Neural crest cell (in vitro differentiated cells): Measurements from ENCODE around the gene CALY. TPM values are rescaled to one million over a fixed set of nuclear protein-coding genes. Genes with fewer than 3 reads are reported as not detected.
A peak's percentile ranks its signal among the peaks of the same experiment; 100 is the strongest.

Source experiments
- DNase-seq: peaks from one replicate; pipeline ENCODE4 v3.0.0; 2021; ENCODE audit warnings: low read depth, mixed read lengths, low spot score
- H3K27ac Mint-ChIP-seq: one replicate; pipeline ENCODE4 v1.8.0; 2021; ENCODE audit warnings: mild to moderate bottlenecking, mixed read lengths; ENCODE audit not compliant: unreplicated experiment
- H3K27me3 Mint-ChIP-seq: 2 replicates; pipeline ENCODE4 v1.8.0; 2021; ENCODE audit warnings: low read depth, mild to moderate bottlenecking, mixed read lengths
- H3K36me3 Mint-ChIP-seq: 2 replicates; pipeline ENCODE4 v1.8.0; 2021; ENCODE audit warnings: low read depth, mild to moderate bottlenecking, mixed read lengths
- H3K4me1 Mint-ChIP-seq: 2 replicates; pipeline ENCODE4 v1.8.0; 2021; ENCODE audit warnings: mixed read lengths
- H3K4me3 Mint-ChIP-seq: one replicate; pipeline ENCODE4 v1.8.0; 2021; ENCODE audit warnings: mild to moderate bottlenecking, mixed read lengths
- H3K9me3 Mint-ChIP-seq: 2 replicates; pipeline ENCODE4 v1.8.0; 2021; ENCODE audit warnings: mixed read lengths
- total RNA-seq: library from RNA; stranded (reverse); gene quantifications from 2 replicates; pipeline ENCODE4 v1.2.1, GENCODE V29; 2021
- TF ChIP-seq, protein P1 (sequence below): fragments of 200-600 bp; sonication (generic); conservative IDR thresholded peaks from 2 replicates; pipeline ENCODE4 v1.5.0; 2021; ENCODE audit warnings: antibody characterized with exemption, mild to moderate bottlenecking

Gene CALY
- total RNA-seq, 1 donor from 2014 or later, result 0.89 TPM

DNA sequence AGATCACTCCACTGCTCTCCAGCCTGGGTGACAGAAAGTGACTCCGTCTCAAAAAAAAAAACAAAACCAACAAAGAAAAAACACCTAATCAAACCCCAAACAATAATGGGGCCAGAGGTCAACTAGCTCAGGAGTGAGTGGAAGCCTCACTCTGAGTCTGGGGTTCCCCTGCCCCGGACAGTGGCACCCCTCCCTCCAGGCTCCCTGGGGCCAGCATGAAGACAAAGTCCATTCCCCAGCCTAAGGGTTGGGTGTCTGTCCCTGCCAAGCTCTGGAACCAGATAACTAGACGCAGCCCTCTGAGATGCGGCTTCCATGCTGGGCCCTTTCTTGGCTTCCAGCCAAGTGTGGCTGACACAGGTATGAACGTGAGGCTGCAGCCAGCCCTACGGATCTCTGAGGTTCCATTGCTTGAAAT is 22.9 kb upstream of the CALY start:
- TF ChIP-seq, protein P1, sequence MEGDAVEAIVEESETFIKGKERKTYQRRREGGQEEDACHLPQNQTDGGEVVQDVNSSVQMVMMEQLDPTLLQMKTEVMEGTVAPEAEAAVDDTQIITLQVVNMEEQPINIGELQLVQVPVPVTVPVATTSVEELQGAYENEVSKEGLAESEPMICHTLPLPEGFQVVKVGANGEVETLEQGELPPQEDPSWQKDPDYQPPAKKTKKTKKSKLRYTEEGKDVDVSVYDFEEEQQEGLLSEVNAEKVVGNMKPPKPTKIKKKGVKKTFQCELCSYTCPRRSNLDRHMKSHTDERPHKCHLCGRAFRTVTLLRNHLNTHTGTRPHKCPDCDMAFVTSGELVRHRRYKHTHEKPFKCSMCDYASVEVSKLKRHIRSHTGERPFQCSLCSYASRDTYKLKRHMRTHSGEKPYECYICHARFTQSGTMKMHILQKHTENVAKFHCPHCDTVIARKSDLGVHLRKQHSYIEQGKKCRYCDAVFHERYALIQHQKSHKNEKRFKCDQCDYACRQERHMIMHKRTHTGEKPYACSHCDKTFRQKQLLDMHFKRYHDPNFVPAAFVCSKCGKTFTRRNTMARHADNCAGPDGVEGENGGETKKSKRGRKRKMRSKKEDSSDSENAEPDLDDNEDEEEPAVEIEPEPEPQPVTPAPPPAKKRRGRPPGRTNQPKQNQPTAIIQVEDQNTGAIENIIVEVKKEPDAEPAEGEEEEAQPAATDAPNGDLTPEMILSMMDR, result no peak
- no peak for DNase-seq
- Mint-ChIP-seq H3K4me3 (peak overlapping the region; percentile 52), H3K27ac (no peak overlapping the region), H3K27me3 (no peaks in the 10 kb centered on the region), H3K9me3 (no peaks in the 10 kb centered on the region), H3K4me1 (no peaks in the 10 kb centered on the region), H3K36me3 (peaks cover 11% of the 10 kb centered on the region)

DNA sequence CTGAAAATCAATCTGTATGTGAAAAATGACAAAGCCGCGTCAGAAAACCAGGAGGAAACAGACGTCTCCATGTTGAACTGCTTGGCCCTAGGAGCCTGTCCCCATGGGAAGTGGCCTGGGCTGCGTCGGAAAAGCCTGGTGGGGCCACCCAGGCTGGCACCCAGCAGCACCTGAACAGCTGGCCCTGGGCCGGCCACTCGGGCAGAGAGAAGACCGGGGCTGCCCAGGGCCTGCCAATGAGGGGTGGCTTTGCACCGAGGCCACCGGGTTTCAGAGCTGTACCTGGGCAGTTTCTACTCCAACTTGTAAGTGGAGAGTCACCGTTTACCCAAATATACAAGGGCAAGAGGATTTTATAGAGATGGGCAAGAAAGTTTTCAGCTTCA is 22.2 kb upstream of the CALY start:
- DNase-seq, result no peak
- H3K4me3 Mint-ChIP-seq, result peak overlapping the region; percentile 51
- H3K9me3 Mint-ChIP-seq, result no peaks in the 10 kb centered on the region
- no peaks in the 10 kb centered on the region for H3K4me1 Mint-ChIP-seq
- TF ChIP-seq, protein P1, result no peak
- no peak overlapping the region for H3K27ac Mint-ChIP-seq
- H3K36me3 Mint-ChIP-seq, result peaks cover 10% of the 10 kb centered on the region
- no peaks in the 10 kb centered on the region for H3K27me3 Mint-ChIP-seq

DNA sequence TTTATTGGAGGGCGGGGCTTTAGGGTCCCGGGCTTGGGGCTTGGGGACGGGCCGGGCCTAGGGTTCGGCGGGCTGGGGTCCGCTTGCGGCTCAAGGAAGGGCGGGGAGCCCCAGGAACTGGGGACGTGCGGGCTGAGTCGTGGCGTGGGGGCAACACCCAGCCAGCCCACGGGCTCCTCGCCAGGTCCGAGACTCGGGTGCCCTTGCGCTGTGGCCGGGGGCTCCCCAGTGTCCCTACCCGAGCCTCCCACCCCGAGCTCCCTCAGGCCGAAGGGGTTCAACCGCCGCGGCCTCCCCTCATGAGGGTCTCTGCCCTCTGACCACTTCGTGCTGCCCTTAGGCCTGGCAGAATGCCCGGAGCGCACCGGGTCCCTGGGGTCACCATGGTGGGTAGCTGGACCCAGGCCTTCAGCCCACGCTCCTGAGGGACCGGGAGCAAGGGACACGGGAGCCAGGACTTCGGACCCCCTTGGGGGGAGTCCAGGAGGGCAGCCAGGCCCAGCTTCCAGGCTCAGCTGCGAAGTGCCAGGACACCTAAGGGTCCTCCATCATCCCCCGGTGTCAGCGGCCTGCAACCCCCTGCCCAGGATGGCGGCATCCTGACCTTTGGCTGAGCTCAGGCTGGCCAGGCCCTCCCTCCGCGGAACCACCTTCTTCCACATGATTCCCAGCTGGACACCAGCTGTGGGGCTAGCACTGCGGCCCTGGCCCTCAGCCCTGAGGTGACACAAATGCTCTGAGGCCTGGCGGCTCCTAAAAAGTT is 21.6 kb upstream of the CALY start:
- TF ChIP-seq, protein P1, result no peak
- Mint-ChIP-seq H3K27me3 (no peaks in the 10 kb centered on the region), H3K36me3 (peaks cover 10% of the 10 kb centered on the region), H3K4me1 (no peaks in the 10 kb centered on the region), H3K4me3 (peak overlapping the region; percentile 51), H3K9me3 (no peaks in the 10 kb centered on the region), H3K27ac (no peak overlapping the region)
- no peak for DNase-seq

DNA sequence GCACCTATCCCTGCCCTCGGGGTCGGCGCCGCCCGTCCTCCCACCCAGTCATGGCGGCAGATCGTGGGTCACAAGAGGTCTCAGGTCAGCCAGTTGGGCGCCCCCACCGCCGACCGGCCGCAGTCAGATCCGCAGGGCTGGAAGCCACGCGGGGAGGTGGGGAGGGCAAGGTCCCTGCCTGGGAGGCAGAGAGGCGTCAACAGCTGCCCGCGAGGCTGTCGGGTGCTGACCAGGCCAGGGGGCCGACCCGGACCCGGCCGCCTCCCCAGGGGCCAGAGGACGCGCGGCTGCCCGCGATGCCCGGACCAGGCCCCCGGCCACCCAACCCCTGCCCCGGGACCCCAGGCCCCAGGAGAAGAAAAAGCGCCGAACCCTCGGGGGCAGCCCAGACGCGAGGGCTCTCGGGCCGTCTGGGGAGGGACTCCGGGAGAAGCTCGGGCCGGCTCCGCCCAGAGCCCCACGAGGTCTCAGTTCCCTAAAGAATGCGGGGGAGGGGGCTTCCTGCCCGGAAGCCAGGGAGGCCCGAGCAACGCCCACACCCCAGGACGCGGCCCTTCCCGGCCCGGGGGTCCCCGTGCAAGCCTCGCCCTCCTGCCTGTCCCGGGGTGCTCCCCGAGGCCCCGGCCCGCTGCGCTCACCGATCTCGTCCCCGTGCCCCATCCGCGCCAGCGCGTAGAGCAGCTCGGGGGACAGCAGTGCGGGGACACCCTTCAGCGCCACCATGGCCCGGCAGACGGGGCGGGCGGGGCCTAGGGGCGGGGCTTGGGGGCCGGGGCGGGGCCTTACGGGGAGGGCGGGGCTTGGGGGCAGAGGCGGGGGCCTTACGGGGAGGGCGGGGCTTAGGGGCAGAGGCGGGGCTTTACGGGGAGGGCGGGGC is 20.8 kb upstream of the CALY start, which contains the start of gene FUOM:
Gene FUOM, minus strand, starts transcription at position 735 of the 877 bp plus-strand sequence. Its CDS starts 12 bp downstream, at position 723.
- TF ChIP-seq, protein P1, result no peak
- no peak within 1 kb of the TSS for H3K27ac Mint-ChIP-seq
- peak within 1 kb of the TSS; percentile 77 for H3K4me3 Mint-ChIP-seq
- no peaks in the 10 kb centered on the region for H3K4me1 Mint-ChIP-seq
- peak; percentile 61 for DNase-seq
- no peaks in the 10 kb centered on the region for H3K9me3 Mint-ChIP-seq
- no peaks in the 10 kb centered on the region for H3K27me3 Mint-ChIP-seq
- peaks cover 10% of the 10 kb centered on the region for H3K36me3 Mint-ChIP-seq

DNA sequence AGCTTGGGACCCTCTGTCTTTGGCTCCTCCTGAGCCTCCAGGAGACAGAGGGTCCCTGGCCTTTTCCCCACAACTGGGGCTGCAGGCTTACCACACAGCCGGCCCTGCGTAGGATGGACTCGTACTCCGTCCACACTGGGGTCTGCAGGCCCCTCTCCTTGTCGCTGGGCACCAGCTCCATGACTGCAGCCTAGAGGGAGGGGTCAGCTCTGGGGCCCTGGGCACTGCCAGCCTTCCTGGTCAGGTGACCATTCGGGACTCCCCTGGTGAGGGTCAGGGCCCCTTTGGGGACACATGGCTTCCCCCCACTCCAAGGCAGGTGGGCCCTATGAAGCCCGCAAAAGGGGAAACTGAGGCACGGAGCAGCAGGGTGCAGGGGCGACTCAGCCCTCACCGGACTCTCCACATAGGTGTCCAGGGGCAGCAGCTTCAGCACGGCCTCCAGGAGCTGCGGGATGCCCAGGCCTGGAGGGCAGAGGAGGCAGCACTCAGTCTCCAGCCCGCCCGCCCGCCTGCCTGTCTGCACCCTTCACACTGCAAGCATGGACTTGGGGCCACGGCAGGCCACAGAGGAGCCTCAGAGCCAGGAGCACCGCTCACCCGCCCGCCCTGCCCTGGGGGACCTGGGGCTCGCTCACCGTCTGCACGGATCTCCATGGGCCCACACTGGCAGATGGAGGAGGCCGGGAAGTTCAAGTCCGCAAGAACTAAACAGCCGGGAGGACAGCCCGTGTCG is 20.0 kb upstream of the CALY start:
- DNase-seq, result no peak
- Mint-ChIP-seq H3K36me3 (peaks cover 4% of the 10 kb centered on the region), H3K4me3 (peak overlapping the region; percentile 77), H3K27me3 (no peaks in the 10 kb centered on the region), H3K9me3 (no peaks in the 10 kb centered on the region), H3K27ac (no peak overlapping the region), H3K4me1 (no peaks in the 10 kb centered on the region)
- TF ChIP-seq, protein P1, result no peak
